A549 (cell line): ENCODE data around the gene ALAS2. TPM values are rescaled to one million over a fixed set of nuclear protein-coding genes. Genes with fewer than 3 reads are reported as not detected.

ENCODE experiments used
- ATAC-seq, 2 experiments: fragments of 200-7000 bp in 1 of 2; fragments of >200 bp in 1 of 2; cut with Nextera tagmentation in 1 of 2; cut with Tn5 transposase in 1 of 2; 3 replicates each; pipeline versions ENCODE4 v1.8.0 to v1.9.1; 2018 to 2020; ENCODE audit warnings: mild to moderate bottlenecking in 1 of 2, moderate library complexity in 1 of 2
- CTCF ChIA-PET: fragments of 300-600 bp; sonication (Branson Sonifier 250); formaldehyde crosslinking; extraction: SDS; loops from one replicate; lab custom pipeline; 2021; ENCODE audit warnings: antibody characterized with exemption, inconsistent platforms; lab: Yijun Ruan, JAX
- POLR2A ChIA-PET: fragments of 350-600 bp; formaldehyde crosslinking; extraction: SDS; loops from one replicate; lab custom pipeline; 2021; ENCODE audit warnings: antibody characterized with exemption, inconsistent platforms; lab: Yijun Ruan, JAX
- DNase-seq, 2 experiments: peaks; one replicate each; pipeline versions ENCODE4 v3.0.0 to v3.0.0-alpha.2; 2011 to 2016; ENCODE audit warnings: low read depth in 1 of 2, low spot score in 1 of 2
- FAIRE-seq: peaks from 2 replicates; lab custom pipeline; 2011; peaks lifted over from hg19 to GRCh38; lab: Jason Lieb, UNC
- H3K27ac ChIP-seq, 2 experiments: fragments of >200 bp; sonication (Bioruptor Twin); formaldehyde crosslinking; 3 replicates each; pipeline ENCODE4 v1.5.1; 2016 to 2017
- H3K4me1 ChIP-seq: fragments of >200 bp; sonication (Bioruptor Twin); formaldehyde crosslinking; 3 replicates; pipeline ENCODE4 v1.6.1; 2016
- H3K4me2 ChIP-seq: fragments of >200 bp; sonication (Bioruptor Twin); formaldehyde crosslinking; 3 replicates; pipeline ENCODE4 v1.6.1; 2016
- H3K4me3 ChIP-seq: fragments of >200 bp; sonication (Bioruptor Twin); formaldehyde crosslinking; 3 replicates; pipeline ENCODE4 v1.5.1; 2016
- H3K9me3 ChIP-seq: fragments of >200 bp; sonication (Bioruptor Twin); formaldehyde crosslinking; 3 replicates; pipeline ENCODE4 v1.6.1; 2016
- BHLHE40 ChIP-seq: IDR thresholded peaks from 2 replicates; pipeline ENCODE4 v1.6.1; 2012; ENCODE audit warnings: low read depth, low read length, inconsistent platforms
- CBX2 ChIP-seq: fragments of 200-600 bp; sonication (generic); IDR thresholded peaks from 2 replicates; pipeline ENCODE4 v1.6.1; 2016; ENCODE audit warnings: low read depth, mild to moderate bottlenecking, borderline replicate concordance
- CEBPB ChIP-seq, 2 experiments: fragments of >200 bp in 1 of 2; sonication (Bioruptor Twin) in 1 of 2; formaldehyde crosslinking in 1 of 2; IDR thresholded peaks; 2 replicates each; pipeline ENCODE4 v1.6.1; 2012 to 2016
- EP300 ChIP-seq, 2 experiments: fragments of >200 bp; sonication (Bioruptor Twin); formaldehyde crosslinking; IDR thresholded peaks; 2 replicates in 1 of 2; 3 replicates in 1 of 2; pipeline ENCODE4 v1.6.1; 2016 to 2017
- FOSB ChIP-seq: fragments of 250-450 bp; sonication (Bioruptor Pico); IDR thresholded peaks from 2 replicates; pipeline ENCODE4 v1.5.0; 2020; ENCODE audit warnings: mild to moderate bottlenecking, moderate library complexity
- FOSL2 ChIP-seq, 2 experiments: fragments of 450-650 bp in 1 of 2; fragments of >200 bp in 1 of 2; sonication (Bioruptor Twin) in 1 of 2; formaldehyde crosslinking; IDR thresholded peaks; 2 replicates each; pipeline versions ENCODE4 v1.5.0 to v1.6.1; 2016 to 2020; ENCODE audit warnings: mild to moderate bottlenecking in 1 of 2, moderate library complexity in 1 of 2
- GATA3 ChIP-seq: IDR thresholded peaks from 2 replicates; pipeline ENCODE4 v1.6.1; 2012; ENCODE audit warnings: borderline replicate concordance
- HDAC2 ChIP-seq: fragments of 200-600 bp; sonication (generic); IDR thresholded peaks from 2 replicates; pipeline ENCODE4 v1.6.1; 2016
- HOXA7 ChIP-seq: fragments of 250-450 bp; sonication (Bioruptor Pico); IDR thresholded peaks from 2 replicates; pipeline ENCODE4 v1.5.0; 2020; ENCODE audit warnings: mild to moderate bottlenecking, moderate library complexity
- HOXB5 ChIP-seq: fragments of 250-450 bp; sonication (Bioruptor Pico); IDR thresholded peaks from 2 replicates; pipeline ENCODE4 v1.5.0; 2020; ENCODE audit warnings: mild to moderate bottlenecking, moderate library complexity
- MAFK ChIP-seq: fragments of 450-650 bp; IDR thresholded peaks from 2 replicates; pipeline ENCODE4 v1.6.1; 2014; ENCODE audit not compliant: partially characterized antibody
- PHF8 ChIP-seq: fragments of 200-600 bp; sonication (generic); IDR thresholded peaks from 2 replicates; pipeline ENCODE4 v1.6.1; 2016; ENCODE audit warnings: low read depth, mild to moderate bottlenecking, antibody characterized with exemption, moderate library complexity, borderline replicate concordance
- RCOR1 ChIP-seq: fragments of 150-350 bp; IDR thresholded peaks from 2 replicates; pipeline ENCODE4 v1.6.1; 2014; ENCODE audit warnings: antibody characterized with exemption, low read length, low read depth
- RFX5 ChIP-seq: fragments of 450-650 bp; IDR thresholded peaks from 2 replicates; pipeline ENCODE4 v1.7.1; 2014; ENCODE audit warnings: antibody characterized with exemption, mild to moderate bottlenecking, moderate library complexity
- SMC3 ChIP-seq: fragments of >200 bp; sonication (Bioruptor Twin); formaldehyde crosslinking; IDR thresholded peaks from 3 replicates; pipeline ENCODE4 v1.6.1; 2018; ENCODE audit warnings: inconsistent platforms
- SREBF2 ChIP-seq: fragments of 450-650 bp; IDR thresholded peaks from 2 replicates; pipeline ENCODE4 v1.6.1; 2014; ENCODE audit warnings: mild to moderate bottlenecking, moderate library complexity
- TP53 ChIP-seq: fragments of 250-450 bp; sonication (Bioruptor Pico); IDR thresholded peaks from 2 replicates; pipeline ENCODE4 v1.5.0; 2021; ENCODE audit warnings: mild to moderate bottlenecking, moderate library complexity
- ZC3H11A ChIP-seq: fragments of 450-650 bp; IDR thresholded peaks from 2 replicates; pipeline ENCODE4 v1.6.1; 2014; ENCODE audit warnings: antibody characterized with exemption, mild to moderate bottlenecking
- WGBS: methylation state at CpG from one replicate; pipeline ENCODE4 v1.1.6; 2017; ENCODE audit errors: missing lambda C conversion rate; 5-methylcytosine and 5-hydroxymethylcytosine counted together
- polyA minus RNA-seq: library from RNA; depleted of rRNA, polyadenylated mRNA; stranded (reverse); fragments of >200 nt; gene quantifications from 2 replicates; pipeline ENCODE4 v1.2.3, GENCODE V29; 2011; rRNA and poly(A)+ RNA removed
- polyA plus RNA-seq, 4 experiments: library from polyadenylated mRNA; depleted of rRNA in 3 of 4; stranded (reverse); fragments of >200 nt; fragmentation: RNase III in 1 of 4; extraction: RNeasy Plus Mini Kit Qiagen cat#74134 plus additional on column Dnase treatment in 1 of 4; gene quantifications; 2 replicates in 3 of 4; 3 replicates in 1 of 4; pipeline ENCODE4 v1.2.3, GENCODE V29; 2011 to 2017
- TF ChIP-seq, protein P1 (sequence below): fragments of 150-350 bp; IDR thresholded peaks from 2 replicates; pipeline ENCODE4 v1.6.1; 2014; ENCODE audit warnings: low read depth, mild to moderate bottlenecking, low read length
- TF ChIP-seq, protein P2 (sequence below): fragments of 200-600 bp; sonication (generic); IDR thresholded peaks from 2 replicates; pipeline ENCODE4 v1.6.1; 2016; ENCODE audit warnings: antibody characterized with exemption, mild to moderate bottlenecking, moderate library complexity

Gene ALAS2, protein sequence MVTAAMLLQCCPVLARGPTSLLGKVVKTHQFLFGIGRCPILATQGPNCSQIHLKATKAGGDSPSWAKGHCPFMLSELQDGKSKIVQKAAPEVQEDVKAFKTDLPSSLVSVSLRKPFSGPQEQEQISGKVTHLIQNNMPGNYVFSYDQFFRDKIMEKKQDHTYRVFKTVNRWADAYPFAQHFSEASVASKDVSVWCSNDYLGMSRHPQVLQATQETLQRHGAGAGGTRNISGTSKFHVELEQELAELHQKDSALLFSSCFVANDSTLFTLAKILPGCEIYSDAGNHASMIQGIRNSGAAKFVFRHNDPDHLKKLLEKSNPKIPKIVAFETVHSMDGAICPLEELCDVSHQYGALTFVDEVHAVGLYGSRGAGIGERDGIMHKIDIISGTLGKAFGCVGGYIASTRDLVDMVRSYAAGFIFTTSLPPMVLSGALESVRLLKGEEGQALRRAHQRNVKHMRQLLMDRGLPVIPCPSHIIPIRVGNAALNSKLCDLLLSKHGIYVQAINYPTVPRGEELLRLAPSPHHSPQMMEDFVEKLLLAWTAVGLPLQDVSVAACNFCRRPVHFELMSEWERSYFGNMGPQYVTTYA
- polyA plus RNA-seq (2011; rRNA removed) (not detected in 2 replicates), polyA plus RNA-seq (2017; fragmentation: RNase III; extraction: RNeasy Plus Mini Kit Qiagen cat#74134 plus additional on column Dnase treatment) (not detected in 3 replicates), polyA minus RNA-seq (not detected in 2 replicates)
- not detected in 2 replicates for polyA plus RNA-seq (2012; cell fraction: cytosol; rRNA removed)
- not detected in 2 replicates for polyA plus RNA-seq (2012; cell fraction: nucleus; rRNA removed)

DNA sequence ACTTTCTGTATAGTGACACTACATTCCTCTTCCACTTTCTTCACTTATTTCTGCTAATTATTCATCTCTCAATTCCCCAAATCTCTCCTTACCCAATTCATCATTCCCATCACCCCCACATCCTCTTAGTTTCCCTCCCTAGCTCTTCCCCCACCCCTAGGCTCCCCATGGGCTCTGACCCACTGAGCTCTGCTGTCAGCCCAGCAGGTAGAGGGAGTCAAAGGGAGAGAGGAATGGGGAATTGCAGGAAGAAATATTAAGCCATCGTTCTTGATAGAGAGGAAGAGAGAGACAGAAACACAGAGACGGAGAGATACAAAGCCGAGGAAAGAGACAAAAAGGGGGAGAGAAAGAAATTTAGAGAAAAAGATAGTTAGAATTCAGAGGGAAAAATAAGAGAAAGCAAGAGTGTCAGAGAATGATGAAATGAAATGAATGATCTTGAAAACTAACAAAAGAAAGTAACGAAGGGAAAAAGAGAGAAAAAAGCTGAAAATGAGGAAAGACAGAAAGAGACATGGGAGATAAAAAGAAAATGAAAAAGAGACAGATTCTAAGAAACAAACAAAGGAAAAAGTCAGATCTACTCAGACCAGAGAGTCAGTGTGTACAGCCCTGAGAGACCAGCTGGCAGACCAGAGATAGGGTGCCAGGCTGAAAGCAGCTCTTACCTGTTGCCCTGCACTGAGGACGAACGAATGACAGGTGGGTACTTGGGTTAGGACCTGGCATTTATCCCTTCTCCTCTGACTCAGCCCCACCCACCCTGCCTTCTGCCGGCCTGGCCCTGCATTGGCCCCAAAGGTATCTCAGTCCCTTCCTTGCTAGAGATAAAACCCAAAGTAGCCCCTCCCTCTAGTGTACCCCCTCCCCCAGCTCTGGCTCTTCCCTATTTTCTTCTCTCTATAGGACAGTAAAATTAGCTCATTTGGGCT, at the start of gene ALAS2:
ALAS2 (minus strand) TSS at position 707 of the 935 bp plus-strand sequence. CDS start 4,977 bp downstream, outside the sequence.
- H3K4me2 ChIP-seq, result no peak within 1 kb of the TSS
- TF ChIP-seq TP53, result no peak
- TF ChIP-seq, protein P1, sequence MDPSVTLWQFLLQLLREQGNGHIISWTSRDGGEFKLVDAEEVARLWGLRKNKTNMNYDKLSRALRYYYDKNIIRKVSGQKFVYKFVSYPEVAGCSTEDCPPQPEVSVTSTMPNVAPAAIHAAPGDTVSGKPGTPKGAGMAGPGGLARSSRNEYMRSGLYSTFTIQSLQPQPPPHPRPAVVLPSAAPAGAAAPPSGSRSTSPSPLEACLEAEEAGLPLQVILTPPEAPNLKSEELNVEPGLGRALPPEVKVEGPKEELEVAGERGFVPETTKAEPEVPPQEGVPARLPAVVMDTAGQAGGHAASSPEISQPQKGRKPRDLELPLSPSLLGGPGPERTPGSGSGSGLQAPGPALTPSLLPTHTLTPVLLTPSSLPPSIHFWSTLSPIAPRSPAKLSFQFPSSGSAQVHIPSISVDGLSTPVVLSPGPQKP, result no peak
- no peak for TF ChIP-seq HDAC2
- no peak for TF ChIP-seq HOXA7 (CRISPR knock-in tag)
- TF ChIP-seq ZC3H11A, result no peak
- TF ChIP-seq PHF8, result no peak
- no peak for TF ChIP-seq FOSB (CRISPR knock-in tag)
- TF ChIP-seq GATA3, result no peak
- no peak for TF ChIP-seq MAFK
- no peak for TF ChIP-seq HOXB5
- no peak for TF ChIP-seq EP300 (IDR thresholded peaks at IDR 0.05)
- no peak for TF ChIP-seq BHLHE40
- no peak for TF ChIP-seq RFX5
- TF ChIP-seq FOSL2 (IDR thresholded peaks at IDR 0.05), result no peak
- TF ChIP-seq FOSL2 (CRISPR knock-in tag; IDR thresholded peaks at IDR 0.05), result no peak
- TF ChIP-seq, protein P2, sequence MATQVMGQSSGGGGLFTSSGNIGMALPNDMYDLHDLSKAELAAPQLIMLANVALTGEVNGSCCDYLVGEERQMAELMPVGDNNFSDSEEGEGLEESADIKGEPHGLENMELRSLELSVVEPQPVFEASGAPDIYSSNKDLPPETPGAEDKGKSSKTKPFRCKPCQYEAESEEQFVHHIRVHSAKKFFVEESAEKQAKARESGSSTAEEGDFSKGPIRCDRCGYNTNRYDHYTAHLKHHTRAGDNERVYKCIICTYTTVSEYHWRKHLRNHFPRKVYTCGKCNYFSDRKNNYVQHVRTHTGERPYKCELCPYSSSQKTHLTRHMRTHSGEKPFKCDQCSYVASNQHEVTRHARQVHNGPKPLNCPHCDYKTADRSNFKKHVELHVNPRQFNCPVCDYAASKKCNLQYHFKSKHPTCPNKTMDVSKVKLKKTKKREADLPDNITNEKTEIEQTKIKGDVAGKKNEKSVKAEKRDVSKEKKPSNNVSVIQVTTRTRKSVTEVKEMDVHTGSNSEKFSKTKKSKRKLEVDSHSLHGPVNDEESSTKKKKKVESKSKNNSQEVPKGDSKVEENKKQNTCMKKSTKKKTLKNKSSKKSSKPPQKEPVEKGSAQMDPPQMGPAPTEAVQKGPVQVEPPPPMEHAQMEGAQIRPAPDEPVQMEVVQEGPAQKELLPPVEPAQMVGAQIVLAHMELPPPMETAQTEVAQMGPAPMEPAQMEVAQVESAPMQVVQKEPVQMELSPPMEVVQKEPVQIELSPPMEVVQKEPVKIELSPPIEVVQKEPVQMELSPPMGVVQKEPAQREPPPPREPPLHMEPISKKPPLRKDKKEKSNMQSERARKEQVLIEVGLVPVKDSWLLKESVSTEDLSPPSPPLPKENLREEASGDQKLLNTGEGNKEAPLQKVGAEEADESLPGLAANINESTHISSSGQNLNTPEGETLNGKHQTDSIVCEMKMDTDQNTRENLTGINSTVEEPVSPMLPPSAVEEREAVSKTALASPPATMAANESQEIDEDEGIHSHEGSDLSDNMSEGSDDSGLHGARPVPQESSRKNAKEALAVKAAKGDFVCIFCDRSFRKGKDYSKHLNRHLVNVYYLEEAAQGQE, result no peak
- TF ChIP-seq CEBPB (IDR thresholded peaks at IDR 0.05), result no peak
- no peak for TF ChIP-seq SREBF2
- TF ChIP-seq SMC3, result no peak
- TF ChIP-seq RCOR1, result no peak
- TF ChIP-seq CBX2, result no peak
- no peak for FAIRE-seq
- 38% methylated on average over 7 of the region's 7 CpGs for WGBS
- no peak within 1 kb of the TSS for H3K27ac ChIP-seq
- ATAC-seq, result no peak
- H3K9me3 ChIP-seq, result no peaks in the 10 kb centered on the region
- POLR2A ChIA-PET, result no interaction called here
- H3K4me3 ChIP-seq, result no peak within 1 kb of the TSS
- DNase-seq, result no peak
- CTCF ChIA-PET, result no interaction called here
- H3K4me1 ChIP-seq, result no peaks in the 10 kb centered on the region
